Activated CD4-positive, alpha-beta T cell treated with anti-CD3 and anti-CD28 coated beads for 24 hours (primary cell): ENCODE measurements around the gene MINAR1.

Source experiments
- DNase-seq, 2 donors: peaks; one replicate each; pipeline ENCODE4 v3.0.0-alpha.2; 2020; ENCODE audit warnings: low read depth in 2 of 2

MINAR1 gene

GRCh38 chr15:79432345-79433275, 474 bp downstream of the MINAR1 start:
- no peak for DNase-seq

- DNase-seq = no peak
Measured at GRCh38 chr15:79433276-79433990, 1.3 kb downstream of the MINAR1 start.

GRCh38 chr15:79434361-79434760, 2.2 kb downstream of the MINAR1 start:
- DNase-seq = no peak

GRCh38 chr15:79436037-79436780, 4.1 kb downstream of the MINAR1 start:
- no peak for DNase-seq

- DNase-seq = no peak
Measured at GRCh38 chr15:79437275-79438000, 5.3 kb downstream of the MINAR1 start.

- DNase-seq = no peak
Measured at GRCh38 chr15:79439236-79439635, 7.1 kb downstream of the MINAR1 start.

- DNase-seq = no peak
Measured at GRCh38 chr15:79440355-79440908, 8.3 kb downstream of the MINAR1 start.

- DNase-seq = no peak
Measured at GRCh38 chr15:79442911-79443310, 10.8 kb downstream of the MINAR1 start.

- DNase-seq = no peak
Measured at GRCh38 chr15:79447060-79447459, 14.9 kb downstream of the MINAR1 start.

- no peak for DNase-seq
Measured at GRCh38 chr15:79450648-79451047, 18.5 kb downstream of the MINAR1 start.

- no peak for DNase-seq
Measured at GRCh38 chr15:79451361-79451999, 19.3 kb downstream of the MINAR1 start.

GRCh38 chr15:79452244-79453051, 20.3 kb downstream of the MINAR1 start:
- DNase-seq = no peak

GRCh38 chr15:79453446-79453845, 21.3 kb downstream of the MINAR1 start:
- no peak for DNase-seq

GRCh38 chr15:79454063-79454462, 21.9 kb downstream of the MINAR1 start:
- no peak for DNase-seq

- DNase-seq = no peak
Measured at GRCh38 chr15:79455361-79455760, 23.2 kb downstream of the MINAR1 start.

GRCh38 chr15:79455943-79456342, 23.8 kb downstream of the MINAR1 start:
- DNase-seq = no peak

GRCh38 chr15:79458491-79458890, 26.4 kb downstream of the MINAR1 start:
- DNase-seq = no peak

- no peak for DNase-seq
Measured at GRCh38 chr15:79459666-79460065, 27.5 kb downstream of the MINAR1 start.

GRCh38 chr15:79463043-79463780, 31.1 kb downstream of the MINAR1 start:
- DNase-seq = no peak
